WERI-Rb-1 (cell line): ENCODE measurements around the gene ATP5F1E.

Experiments
- DNase-seq: peaks from one replicate; pipeline ENCODE4 v3.0.0-alpha.2; 2020
- H3K27ac ChIP-seq: fragments of 250-450 bp; sonication (Bioruptor Pico); 2 replicates; pipeline ENCODE4 v1.5.1; 2020; ENCODE audit warnings: mild to moderate bottlenecking, moderate library complexity
- H3K27me3 ChIP-seq: fragments of 250-450 bp; sonication (Bioruptor Pico); 2 replicates; pipeline ENCODE4 v1.5.1; 2021; ENCODE audit warnings: mild to moderate bottlenecking, low read depth, moderate library complexity; ENCODE audit not compliant: insufficient read depth, severe bottlenecking
- H3K36me3 ChIP-seq: fragments of 250-450 bp; sonication (Bioruptor Pico); 2 replicates; pipeline ENCODE4 v1.5.1; 2020; ENCODE audit warnings: mild to moderate bottlenecking, moderate library complexity
- H3K4me3 ChIP-seq: 2 replicates; pipeline ENCODE4 v1.5.1; 2011; ENCODE audit warnings: low read depth, mild to moderate bottlenecking, control low read depth, low read length
- H3K9me3 ChIP-seq: fragments of 250-450 bp; sonication (Bioruptor Pico); 2 replicates; pipeline ENCODE4 v1.5.1; 2021; ENCODE audit warnings: mild to moderate bottlenecking, moderate library complexity; ENCODE audit not compliant: severe bottlenecking
- CTCF ChIP-seq: IDR thresholded peaks from 2 replicates; pipeline ENCODE4 v1.5.1; 2011; ENCODE audit warnings: low read depth, mild to moderate bottlenecking, control low read depth, inconsistent platforms, low read length

ATP5F1E gene

GRCh38 chr20:58996226-58996611 lies 35.9 kb downstream of the ATP5F1E start:
- no peak for TF ChIP-seq CTCF
- no peak for DNase-seq

GRCh38 chr20:58995461-58996225 lies 36.5 kb downstream of the ATP5F1E start:
- H3K36me3 ChIP-seq, result peaks cover 59% of the 10 kb centered on the region
- TF ChIP-seq CTCF, result no peak
- DNase-seq, result no peak
- H3K27me3 ChIP-seq, result no peaks in the 10 kb centered on the region
- H3K27ac ChIP-seq, result no peak overlapping the region
- no peak overlapping the region for H3K4me3 ChIP-seq
- no peaks in the 10 kb centered on the region for H3K9me3 ChIP-seq

More at GRCh38 chr20:58996226-58996611, 35.9 kb downstream of the ATP5F1E start:
- Histone ChIP-seq H3K9me3 (no peaks in the 10 kb centered on the region), H3K36me3 (peaks cover 53% of the 10 kb centered on the region), H3K27me3 (no peaks in the 10 kb centered on the region), H3K27ac (no peak overlapping the region), H3K4me3 (no peak overlapping the region)

GRCh38 chr20:58994390-58995159 lies 37.6 kb downstream of the ATP5F1E start:
- Histone ChIP-seq H3K27ac (no peak overlapping the region), H3K36me3 (peaks cover 70% of the 10 kb centered on the region)

GRCh38 chr20:58993332-58994248 lies 38.5 kb downstream of the ATP5F1E start:
- Histone ChIP-seq H3K27ac (no peak overlapping the region), H3K4me3 (no peak overlapping the region), H3K36me3 (peaks cover 79% of the 10 kb centered on the region), H3K9me3 (no peaks in the 10 kb centered on the region), H3K27me3 (no peaks in the 10 kb centered on the region)
- DNase-seq, result no peak
- no peak for TF ChIP-seq CTCF

More at GRCh38 chr20:58994390-58995159, 37.6 kb downstream of the ATP5F1E start:
- TF ChIP-seq CTCF, result no peak
- no peaks in the 10 kb centered on the region for H3K27me3 ChIP-seq
- H3K4me3 ChIP-seq, result no peak overlapping the region
- H3K9me3 ChIP-seq, result no peaks in the 10 kb centered on the region
- no peak for DNase-seq

GRCh38 chr20:58992911-58993310 lies 39.2 kb downstream of the ATP5F1E start:
- no peak for TF ChIP-seq CTCF
- DNase-seq, result no peak
- H3K27ac ChIP-seq, result no peak overlapping the region
- H3K27me3 ChIP-seq, result no peaks in the 10 kb centered on the region
- H3K9me3 ChIP-seq, result no peaks in the 10 kb centered on the region
- H3K4me3 ChIP-seq, result no peak overlapping the region
- peaks cover 86% of the 10 kb centered on the region for H3K36me3 ChIP-seq
